HG02885 (cell line): ENCODE data around the gene SOX9.
"Not testable (repeated sequence)": the region's sequence is repeated elsewhere in the genome, so short reads cannot be mapped to it uniquely, and the experiment has no call there.

Experiments used
- ATAC-seq: cut with Tn5 transposase; IDR thresholded peaks from one replicate; pipeline ENCODE4 v1.9.1; 2021; ENCODE audit warnings: mild to moderate bottlenecking; ENCODE audit not compliant: unreplicated experiment, poor library complexity

SOX9 gene

DNA sequence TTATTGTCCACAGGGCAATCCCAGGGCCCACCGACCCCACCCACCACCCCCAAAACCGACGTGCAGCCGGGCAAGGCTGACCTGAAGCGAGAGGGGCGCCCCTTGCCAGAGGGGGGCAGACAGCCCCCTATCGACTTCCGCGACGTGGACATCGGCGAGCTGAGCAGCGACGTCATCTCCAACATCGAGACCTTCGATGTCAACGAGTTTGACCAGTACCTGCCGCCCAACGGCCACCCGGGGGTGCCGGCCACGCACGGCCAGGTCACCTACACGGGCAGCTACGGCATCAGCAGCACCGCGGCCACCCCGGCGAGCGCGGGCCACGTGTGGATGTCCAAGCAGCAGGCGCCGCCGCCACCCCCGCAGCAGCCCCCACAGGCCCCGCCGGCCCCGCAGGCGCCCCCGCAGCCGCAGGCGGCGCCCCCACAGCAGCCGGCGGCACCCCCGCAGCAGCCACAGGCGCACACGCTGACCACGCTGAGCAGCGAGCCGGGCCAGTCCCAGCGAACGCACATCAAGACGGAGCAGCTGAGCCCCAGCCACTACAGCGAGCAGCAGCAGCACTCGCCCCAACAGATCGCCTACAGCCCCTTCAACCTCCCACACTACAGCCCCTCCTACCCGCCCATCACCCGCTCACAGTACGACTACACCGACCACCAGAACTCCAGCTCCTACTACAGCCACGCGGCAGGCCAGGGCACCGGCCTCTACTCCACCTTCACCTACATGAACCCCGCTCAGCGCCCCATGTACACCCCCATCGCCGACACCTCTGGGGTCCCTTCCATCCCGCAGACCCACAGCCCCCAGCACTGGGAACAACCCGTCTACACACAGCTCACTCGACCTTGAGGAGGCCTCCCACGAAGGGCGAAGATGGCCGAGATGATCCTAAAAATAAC lies 3.0 kb downstream of the SOX9 start:
- no peak for ATAC-seq

DNA sequence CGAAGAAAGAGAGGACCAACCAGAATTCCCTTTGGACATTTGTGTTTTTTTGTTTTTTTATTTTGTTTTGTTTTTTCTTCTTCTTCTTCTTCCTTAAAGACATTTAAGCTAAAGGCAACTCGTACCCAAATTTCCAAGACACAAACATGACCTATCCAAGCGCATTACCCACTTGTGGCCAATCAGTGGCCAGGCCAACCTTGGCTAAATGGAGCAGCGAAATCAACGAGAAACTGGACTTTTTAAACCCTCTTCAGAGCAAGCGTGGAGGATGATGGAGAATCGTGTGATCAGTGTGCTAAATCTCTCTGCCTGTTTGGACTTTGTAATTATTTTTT lies 3.6 kb downstream of the SOX9 start:
- ATAC-seq, result no peak

DNA sequence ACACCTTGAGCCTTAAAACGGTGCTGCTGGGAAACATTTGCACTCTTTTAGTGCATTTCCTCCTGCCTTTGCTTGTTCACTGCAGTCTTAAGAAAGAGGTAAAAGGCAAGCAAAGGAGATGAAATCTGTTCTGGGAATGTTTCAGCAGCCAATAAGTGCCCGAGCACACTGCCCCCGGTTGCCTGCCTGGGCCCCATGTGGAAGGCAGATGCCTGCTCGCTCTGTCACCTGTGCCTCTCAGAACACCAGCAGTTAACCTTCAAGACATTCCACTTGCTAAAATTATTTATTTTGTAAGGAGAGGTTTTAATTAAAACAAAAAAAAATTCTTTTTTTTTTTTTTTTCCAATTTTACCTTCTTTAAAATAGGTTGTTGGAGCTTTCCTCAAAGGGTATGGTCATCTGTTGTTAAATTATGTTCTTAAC lies 4.4 kb downstream of the SOX9 start:
- no peak for ATAC-seq

DNA sequence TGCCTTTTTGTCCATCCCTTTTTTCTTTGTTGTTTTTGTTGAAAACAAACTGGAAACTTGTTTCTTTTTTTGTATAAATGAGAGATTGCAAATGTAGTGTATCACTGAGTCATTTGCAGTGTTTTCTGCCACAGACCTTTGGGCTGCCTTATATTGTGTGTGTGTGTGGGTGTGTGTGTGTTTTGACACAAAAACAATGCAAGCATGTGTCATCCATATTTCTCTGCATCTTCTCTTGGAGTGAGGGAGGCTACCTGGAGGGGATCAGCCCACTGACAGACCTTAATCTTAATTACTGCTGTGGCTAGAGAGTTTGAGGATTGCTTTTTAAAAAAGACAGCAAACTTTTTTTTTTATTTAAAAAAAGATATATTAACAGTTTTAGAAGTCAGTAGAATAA lies 4.9 kb downstream of the SOX9 start:
- no peak for ATAC-seq

DNA sequence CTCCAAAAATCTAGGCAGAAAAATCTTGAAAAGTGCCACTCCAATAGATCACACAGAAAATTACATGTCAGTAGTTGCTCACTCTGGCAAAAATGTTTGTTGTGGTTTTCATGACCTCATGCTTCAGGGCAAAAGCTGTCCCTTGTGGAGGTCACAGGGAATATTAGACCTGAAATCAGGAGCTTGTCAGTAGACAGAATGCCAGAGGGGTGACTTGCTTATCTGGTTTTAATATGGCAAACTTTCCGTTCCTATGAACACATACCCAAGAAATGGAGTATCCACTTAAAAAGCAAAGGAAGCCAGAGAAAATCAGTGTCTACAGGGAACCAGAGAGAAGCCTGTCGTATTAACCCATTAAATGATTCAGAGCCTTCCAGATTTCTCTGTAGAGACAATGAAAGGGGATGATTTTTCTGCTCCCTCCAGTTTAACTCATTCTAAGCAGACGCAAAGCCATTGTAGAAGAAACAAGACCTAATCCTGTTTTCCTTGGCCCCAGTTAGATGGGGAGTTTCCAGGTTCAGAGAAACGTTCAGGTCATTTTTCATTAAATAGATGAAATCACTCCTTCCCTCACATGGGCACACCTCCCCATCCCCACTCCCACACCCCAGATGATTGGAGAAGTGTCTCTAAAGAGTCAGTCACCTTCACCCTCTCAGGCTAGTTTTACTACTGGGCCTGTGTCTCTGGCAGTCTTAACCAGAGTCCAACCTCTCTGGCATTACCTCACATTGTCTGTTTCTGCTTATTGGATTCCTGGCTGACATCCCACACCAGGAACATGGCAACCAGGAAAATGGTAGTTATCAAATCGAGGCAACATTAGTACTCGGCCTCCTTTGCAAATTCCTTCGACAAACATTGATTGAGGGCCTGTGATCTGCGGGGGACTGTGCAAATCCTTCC lies 6.0 kb downstream of the SOX9 start:
- no peak for ATAC-seq

DNA sequence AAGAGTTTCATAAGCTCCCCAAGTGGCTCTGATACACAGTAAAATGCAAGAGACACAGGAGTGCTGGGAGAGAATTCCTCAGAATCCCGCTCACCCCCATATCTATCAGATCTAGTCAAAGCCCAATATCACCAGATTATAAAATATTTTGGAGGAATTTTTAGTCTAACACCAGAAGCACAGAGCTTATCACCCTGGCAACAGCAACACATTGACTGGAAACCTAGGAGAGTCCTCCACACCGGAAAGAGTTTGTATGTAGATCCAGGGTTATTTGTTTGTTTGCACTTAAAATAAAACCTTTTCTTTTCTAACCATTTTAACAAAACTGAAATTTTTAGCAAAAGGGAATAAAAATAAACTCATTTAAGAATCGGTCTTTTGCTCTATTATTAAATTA lies 7.2 kb downstream of the SOX9 start:
- no peak for ATAC-seq

DNA sequence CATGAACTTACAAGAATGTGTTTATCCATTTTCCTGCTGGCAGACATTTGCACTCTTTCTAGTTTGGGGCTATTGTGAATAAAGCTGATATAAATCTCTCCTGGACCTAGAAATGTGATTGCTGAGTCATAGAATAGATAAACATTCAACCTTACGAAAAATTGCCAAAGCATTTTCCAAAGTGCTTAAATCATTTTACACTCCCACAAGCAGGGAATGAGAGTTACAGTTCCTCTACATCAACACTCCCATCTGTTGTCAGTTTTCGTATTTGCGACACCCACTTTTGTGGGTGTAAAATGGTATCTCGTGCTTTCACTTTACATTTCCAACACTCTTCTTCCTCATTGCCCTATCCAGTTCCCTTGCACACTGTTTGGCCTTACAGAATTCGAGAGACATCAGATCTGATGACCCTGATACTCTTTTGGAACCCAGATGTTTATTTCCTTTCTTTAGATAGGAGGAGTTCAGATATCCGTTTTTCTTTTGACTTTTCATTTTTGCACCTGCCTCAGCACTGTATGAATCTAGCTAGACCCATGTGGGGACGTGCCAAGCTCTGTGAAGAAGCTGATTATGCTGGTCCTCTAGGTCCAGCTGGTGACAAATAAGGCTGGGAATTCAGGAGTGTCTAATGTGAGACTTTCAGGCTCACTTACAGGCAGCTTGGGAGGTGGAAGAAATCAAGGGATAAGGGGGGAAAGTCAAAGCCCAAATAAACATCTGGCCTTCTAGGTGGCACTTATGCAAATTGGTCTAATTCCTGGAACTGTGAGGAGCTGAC lies 14.0 kb downstream of the SOX9 start:
- no peak for ATAC-seq

DNA sequence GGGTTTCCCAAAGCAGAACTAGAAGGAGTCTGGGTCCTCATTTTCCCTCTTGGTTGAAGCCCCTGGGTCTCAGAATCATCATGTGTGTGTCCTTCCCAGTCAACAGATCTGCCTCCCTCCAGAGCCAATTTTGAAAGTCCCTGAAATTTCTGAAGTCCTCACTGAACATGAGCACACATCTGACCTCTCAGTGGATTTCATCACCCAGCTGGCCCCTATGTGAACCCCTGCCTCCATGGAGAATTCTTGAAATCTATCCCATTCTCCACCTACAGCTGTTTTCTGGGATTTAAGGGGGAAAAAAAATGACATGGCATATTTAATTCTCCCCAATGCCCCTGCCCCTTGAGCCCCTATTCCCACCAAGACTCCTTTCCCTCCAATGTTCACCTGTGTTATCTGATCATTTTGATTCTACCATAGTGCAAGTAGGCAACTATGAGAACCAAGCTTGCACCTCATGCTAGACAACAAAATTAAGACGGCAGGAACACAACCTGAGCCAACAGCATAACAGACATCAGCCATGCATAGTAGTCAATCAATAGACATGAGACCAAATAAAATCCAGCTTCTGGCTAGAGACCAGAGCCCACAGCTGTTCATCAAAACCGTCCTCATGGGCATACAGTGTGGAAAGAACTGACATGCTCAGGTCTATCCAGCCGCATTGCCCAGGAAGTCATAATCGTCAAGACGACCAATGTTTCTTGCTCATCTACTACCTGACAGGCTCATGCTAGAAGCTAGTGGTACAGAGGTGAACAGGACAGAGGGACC lies 14.9 kb downstream of the SOX9 start:
- ATAC-seq, result no peak

DNA sequence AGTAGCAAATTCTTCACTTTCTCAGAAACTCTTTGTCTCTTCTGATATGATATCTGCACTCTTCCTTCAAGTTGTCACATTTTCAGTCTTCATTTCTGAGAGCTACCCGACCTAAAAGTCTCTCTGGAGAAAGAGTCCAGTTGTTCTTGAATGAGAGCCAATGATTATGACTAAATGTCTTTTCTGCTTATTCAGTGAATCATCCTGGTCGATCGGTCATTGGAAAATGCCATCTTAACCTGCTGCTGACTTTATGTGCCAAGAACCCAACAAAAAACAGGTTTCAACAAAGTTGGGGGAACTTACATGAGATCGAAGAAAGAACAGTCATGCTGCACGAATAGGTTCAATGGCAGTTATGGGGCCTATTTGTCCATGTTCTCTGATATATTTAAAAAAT lies 15.9 kb downstream of the SOX9 start:
- no peak for ATAC-seq

DNA sequence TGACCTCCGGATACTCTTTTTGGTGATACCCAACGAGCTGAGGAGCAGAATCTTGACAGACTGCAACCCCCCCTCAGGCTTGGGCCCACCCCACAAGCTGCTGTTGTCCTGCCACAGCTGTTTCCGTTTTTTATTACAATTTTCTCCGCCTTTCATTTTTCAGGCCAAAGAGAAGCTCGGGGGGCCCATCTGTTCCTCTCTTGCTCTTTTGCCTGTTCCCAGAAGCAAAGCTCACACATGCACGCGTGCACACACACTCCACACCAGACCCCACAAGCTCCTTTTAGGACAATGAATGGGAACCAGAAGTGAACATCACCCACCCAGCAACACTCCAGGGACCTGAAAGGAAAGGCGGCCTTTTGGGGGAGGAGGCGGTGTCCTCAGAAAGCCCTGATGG lies 16.3 kb downstream of the SOX9 start:
- no peak for ATAC-seq

DNA sequence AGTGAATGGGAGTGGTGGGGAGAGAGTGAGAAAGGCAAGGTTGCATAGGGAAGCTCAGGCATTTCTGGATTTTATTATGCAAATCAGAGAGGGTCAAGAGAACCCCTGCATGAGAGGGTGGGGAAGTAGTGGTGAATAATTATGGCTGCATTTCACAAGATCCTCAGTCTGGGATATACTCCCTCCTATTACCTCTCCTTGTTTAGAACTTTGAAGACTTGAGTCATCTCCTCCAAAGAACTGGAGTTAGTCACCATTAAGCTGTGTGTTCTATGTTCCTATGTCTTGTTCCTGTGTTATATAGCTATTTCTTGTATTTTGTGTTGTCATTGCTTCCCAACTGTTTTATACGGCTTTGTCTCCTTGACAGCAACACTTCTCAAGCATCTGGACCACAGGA lies 18.4 kb downstream of the SOX9 start:
- ATAC-seq, result no peak

DNA sequence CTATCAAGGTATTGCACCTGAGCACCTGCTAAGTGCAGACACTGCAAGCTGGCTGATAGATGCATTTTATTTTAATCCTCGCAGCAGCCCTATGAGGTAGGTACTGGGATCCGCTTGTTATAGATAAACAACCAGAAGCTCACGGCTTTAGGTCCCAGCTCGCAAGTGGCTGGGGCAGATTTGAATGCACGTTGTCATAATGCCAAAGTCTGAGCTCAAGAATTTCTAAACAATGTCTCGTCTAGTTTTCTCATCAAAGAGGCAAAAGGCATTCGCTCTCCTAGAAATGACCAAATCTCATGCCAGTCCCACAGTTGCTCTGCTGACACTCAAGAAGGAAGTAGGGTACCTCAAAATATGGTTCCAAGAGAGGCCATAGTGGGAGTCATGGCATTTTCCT lies 20.5 kb downstream of the SOX9 start:
- ATAC-seq, result no peak

DNA sequence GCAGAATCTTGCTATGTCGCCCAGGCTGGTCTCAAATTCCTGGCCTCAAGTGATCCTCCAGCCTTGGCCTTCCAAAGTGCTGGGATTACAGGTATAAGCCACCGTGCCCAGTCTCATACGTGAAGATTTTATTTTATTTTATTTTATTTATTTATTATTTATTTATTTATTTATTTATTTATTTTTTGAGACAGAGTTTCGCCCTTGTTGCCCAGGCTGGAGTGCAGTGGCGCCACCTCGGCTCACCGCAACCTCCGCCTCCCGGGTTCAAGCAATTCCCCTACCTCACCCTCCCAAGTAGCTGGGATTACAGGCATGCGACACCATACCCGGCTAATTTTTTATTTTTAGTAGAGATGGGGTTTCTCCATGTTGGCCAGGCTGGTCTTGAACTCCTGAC lies 21.3 kb downstream of the SOX9 start:
- not testable (repeated sequence) for ATAC-seq

DNA sequence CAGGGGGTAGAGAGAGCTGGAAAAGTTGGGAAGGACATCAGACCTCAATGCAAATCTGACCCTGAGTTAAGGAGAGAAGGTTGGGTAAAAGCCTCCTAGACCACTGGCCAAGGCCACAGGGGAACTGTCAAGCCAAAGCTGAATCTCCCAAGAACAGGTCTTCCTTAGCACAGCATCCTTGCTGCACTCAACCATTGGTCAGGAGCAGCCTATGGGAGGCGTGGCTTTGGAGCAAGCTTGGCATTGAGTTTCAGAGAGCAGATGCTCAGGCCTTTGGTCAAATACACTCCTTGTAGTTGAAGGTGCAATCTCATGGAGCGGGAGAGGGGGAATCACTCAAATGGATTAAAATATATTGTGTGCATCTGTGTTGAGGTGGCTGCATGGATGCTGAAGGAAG lies 21.8 kb downstream of the SOX9 start:
- ATAC-seq, result no peak

DNA sequence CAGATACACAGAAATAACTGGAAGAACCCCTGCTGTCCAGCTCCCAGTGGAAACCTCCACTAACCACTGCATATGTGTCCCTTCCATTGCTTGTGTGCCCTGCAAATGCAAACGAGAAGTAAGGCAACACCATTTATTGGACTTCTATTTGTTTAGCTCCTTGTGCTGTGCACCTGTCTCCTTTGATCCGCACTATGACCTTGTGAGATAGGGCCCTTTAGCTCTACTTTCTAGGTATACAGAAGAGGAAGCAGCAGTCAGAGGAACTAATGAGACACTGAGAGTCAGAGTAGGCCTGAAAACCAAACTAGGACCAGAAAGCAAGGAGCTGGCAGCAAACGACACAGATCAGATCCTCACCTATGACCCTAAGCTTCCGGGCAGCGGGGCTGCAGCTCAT lies 22.4 kb downstream of the SOX9 start:
- ATAC-seq, result no peak

DNA sequence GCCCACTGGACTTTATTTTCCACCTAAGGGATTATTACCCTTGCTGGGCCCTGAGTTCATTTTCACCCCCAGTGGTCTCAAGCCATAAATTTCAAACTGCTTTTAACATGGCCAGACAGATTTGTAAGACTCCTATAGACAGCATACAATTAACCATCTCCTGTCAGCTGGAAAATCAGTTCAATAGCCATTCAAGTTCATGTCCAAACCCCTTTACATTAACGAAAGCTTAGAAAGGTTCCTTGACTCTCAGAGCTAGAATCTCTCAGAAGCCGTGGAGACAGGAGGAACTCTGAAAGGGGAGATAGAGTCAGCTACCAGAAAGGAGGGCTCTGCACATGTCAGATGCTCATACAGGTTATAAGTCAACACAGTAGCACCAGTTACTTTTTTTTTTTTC lies 23.3 kb downstream of the SOX9 start:
- ATAC-seq, result no peak

DNA sequence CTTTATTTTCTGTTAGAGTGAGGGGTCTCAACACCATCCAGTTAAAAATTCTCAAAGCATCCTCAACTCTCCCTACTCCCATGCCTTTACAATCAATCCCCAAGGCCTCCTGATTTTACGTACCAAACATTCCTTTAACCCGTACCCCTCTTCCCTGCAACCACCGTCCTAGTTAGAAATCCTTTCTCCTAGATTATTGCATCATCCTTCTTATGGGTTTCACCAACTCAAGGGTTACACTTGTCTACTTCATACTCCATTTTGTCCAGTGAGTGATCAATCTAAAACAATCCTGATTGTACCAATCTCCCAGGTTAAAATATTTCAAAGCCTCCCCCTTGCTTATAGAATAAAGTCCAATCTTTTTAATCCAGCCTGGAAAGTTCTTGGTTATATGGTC lies 24.7 kb downstream of the SOX9 start:
- no peak for ATAC-seq

DNA sequence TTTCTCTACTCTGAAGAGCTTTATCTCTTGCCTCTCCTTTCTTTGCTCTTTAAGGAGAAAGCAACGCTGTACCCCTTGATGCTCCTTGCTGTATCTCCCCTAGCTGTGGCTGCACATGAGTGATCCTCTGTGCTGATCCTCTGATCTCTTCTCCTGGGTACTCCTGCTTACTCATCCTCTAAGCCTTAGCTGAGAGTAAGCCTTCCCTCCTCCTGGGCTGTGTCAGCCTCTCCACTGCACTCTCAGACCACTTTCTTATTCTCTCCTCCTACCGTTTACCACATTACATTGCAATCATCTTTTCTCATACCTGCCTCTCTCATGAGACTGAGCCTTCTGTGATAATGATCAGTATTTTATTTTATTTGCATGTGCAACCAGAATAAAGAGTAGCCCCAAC lies 25.1 kb downstream of the SOX9 start:
- ATAC-seq, result no peak

DNA sequence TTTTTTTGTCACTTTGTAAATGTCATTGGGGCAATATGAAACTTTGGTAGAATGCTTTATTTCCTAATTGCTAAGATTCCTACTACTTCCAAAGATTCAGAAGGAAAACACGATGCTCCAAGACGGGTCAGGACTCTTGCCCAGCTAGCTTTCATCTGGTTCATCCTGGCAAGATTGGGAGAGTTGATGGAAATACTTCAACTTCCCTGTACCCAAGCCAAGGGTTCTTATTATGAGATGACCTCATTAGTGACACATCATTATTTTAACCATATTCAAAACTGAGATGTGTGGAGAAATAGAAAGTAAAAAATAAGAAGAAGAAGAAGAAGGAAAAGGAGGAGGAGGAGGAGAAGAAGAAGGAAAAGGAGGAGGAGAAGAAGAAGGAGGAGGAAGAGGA lies 25.6 kb downstream of the SOX9 start:
- no peak for ATAC-seq
